Measurements from ENCODE around the gene MANSC4. TPM values are rescaled to one million over a fixed set of nuclear protein-coding genes. Genes with fewer than 3 reads are reported as not detected.

Gene MANSC4
- total and polyA plus RNA-seq, 9 of the 15 experiments (the other 6 are each of a cell fraction or from before 2014, with no cell fraction given): not detected

DNA sequence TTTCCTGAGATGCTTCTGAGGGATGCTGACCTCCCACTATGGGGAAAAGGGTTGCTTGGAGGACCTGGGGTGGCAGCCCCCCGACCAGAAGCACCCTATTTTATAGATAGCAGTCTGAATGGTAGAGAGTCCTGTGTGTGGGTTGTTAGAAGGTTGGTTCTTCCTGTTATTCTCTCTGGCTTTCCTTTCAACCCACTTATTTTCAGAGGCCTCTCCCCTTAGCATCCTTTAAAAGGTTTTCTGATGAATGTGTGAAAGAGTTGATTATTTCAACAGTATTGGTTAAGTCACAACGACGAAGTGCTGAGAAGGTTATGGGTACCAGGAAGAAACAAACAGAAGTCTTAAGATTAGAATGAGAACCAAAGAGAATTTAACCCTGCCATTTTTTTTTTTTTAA, 20.8 kb upstream of the MANSC4 start:
- in situ Hi-C loops (cut with MboI): no loop called here
- H3K36me3 ChIP-seq (ENCODE audit: control insufficient read depth, insufficient read depth, low read length): peaks cover 21% of the 10 kb centered on the region; the same call in 2 of the 3 replicates
- ATAC-seq (no peak), DNase-seq (ENCODE audit: extremely low read depth in 1 of 4, low spot score in 3 of 4) (no peak), FAIRE-seq (no peak)
- 26% methylated on average over 3 of the region's 3 CpGs for WGBS (ENCODE audit: insufficient coverage, low coverage, missing lambda C conversion rate)
- H4K20me1 ChIP-seq (replicated peaks; ENCODE audit: control insufficient read depth, insufficient read depth, low read length): no peaks in the 10 kb centered on the region
- CTCF ChIA-PET (ENCODE audit: low intra/inter-chr PET ratio): no interaction called here
- no peaks in the 10 kb centered on the region for H3K27me3 ChIP-seq (ENCODE audit: control insufficient read depth in 2 of 2, insufficient read depth in 2 of 2, low read length in 2 of 2)
- no TSS peak for BruUV-seq (replicated peaks)
- intact Hi-C loops (cut with micrococcal nuclease): no loop called here
- no peaks in the 10 kb centered on the region for H3K79me2 ChIP-seq (ENCODE audit: control insufficient read depth, insufficient read depth, low read length)
- no peak overlapping the region for H3K4me2 ChIP-seq (ENCODE audit: insufficient read depth, low read length)
- peaks cover 0 to 4% of the 10 kb centered on the region in 2 experiments; a peak in 3 of 5 replicates for H3K4me1 ChIP-seq (replicated peaks in 1 of 2; ENCODE audit: control insufficient read depth in 2 of 2, insufficient read depth in 2 of 2, low read length in 2 of 2)
- no peak overlapping the region for H3K27ac ChIP-seq (ENCODE audit: extremely low read depth, low read depth, low read length)
- H2AFZ ChIP-seq (ENCODE audit: low read depth, low read length): no peak overlapping the region
- no peaks in the 10 kb centered on the region for H3K9me1 ChIP-seq (ENCODE audit: control insufficient read depth, insufficient read depth, low read length)
- no peak for TF ChIP-seq KDM4B (IDR thresholded peaks at IDR 0.05; ENCODE audit: borderline replicate concordance in 2 of 2, low read depth in 1 of 2)
- no peak for TF ChIP-seq SAFB (IDR thresholded peaks at IDR 0.05; ENCODE audit: borderline replicate concordance, low read depth, low read length)
- TF ChIP-seq, protein P1, sequence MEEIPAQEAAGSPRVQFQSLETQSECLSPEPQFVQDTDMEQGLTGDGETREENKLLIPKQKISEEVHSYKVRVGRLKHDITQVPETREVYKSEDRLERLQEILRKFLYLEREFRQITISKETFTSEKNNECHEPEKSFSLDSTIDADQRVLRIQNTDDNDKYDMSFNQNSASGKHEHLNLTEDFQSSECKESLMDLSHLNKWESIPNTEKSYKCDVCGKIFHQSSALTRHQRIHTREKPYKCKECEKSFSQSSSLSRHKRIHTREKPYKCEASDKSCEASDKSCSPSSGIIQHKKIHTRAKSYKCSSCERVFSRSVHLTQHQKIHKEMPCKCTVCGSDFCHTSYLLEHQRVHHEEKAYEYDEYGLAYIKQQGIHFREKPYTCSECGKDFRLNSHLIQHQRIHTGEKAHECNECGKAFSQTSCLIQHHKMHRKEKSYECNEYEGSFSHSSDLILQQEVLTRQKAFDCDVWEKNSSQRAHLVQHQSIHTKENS (CRISPR knock-in tag; IDR thresholded peaks at IDR 0.05): no peak
- TF ChIP-seq, protein P2, sequence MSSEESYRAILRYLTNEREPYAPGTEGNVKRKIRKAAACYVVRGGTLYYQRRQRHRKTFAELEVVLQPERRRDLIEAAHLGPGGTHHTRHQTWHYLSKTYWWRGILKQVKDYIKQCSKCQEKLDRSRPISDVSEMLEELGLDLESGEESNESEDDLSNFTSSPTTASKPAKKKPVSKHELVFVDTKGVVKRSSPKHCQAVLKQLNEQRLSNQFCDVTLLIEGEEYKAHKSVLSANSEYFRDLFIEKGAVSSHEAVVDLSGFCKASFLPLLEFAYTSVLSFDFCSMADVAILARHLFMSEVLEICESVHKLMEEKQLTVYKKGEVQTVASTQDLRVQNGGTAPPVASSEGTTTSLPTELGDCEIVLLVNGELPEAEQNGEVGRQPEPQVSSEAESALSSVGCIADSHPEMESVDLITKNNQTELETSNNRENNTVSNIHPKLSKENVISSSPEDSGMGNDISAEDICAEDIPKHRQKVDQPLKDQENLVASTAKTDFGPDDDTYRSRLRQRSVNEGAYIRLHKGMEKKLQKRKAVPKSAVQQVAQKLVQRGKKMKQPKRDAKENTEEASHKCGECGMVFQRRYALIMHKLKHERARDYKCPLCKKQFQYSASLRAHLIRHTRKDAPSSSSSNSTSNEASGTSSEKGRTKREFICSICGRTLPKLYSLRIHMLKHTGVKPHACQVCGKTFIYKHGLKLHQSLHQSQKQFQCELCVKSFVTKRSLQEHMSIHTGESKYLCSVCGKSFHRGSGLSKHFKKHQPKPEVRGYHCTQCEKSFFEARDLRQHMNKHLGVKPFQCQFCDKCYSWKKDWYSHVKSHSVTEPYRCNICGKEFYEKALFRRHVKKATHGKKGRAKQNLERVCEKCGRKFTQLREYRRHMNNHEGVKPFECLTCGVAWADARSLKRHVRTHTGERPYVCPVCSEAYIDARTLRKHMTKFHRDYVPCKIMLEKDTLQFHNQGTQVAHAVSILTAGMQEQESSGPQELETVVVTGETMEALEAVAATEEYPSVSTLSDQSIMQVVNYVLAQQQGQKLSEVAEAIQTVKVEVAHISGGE (CRISPR knock-in tag; IDR thresholded peaks at IDR 0.05): no peak
- no peak for TF ChIP-seq TAL1 (IDR thresholded peaks at IDR 0.05)
- TF ChIP-seq ARNT (IDR thresholded peaks at IDR 0.05): no peak
- no peak overlapping the region for H3K9ac ChIP-seq (ENCODE audit: insufficient read depth in 1 of 2, low read depth in 2 of 2, low read length in 2 of 2)
- no peaks in the 10 kb centered on the region for H3K9me3 ChIP-seq (replicated peaks; ENCODE audit: control insufficient read depth, insufficient read depth, low read depth, low read length)
- no peak overlapping the region for H3K4me3 ChIP-seq
- POLR2A ChIA-PET: interaction anchor here (1.1 to 1.4 kb wide), 2 partner anchors 10 to 16 kb away, joined by 3 read pairs; no protein-coding TSS in a partner anchor

Measured in K562 (cell line).